T-helper 1 cell (primary cell): ENCODE data around the gene STUM.

Source experiments
- DNase-seq, 5 donors: peaks; one replicate each; pipeline ENCODE4 v3.0.0-alpha.2; 2012 to 2020

Gene STUM

DNA sequence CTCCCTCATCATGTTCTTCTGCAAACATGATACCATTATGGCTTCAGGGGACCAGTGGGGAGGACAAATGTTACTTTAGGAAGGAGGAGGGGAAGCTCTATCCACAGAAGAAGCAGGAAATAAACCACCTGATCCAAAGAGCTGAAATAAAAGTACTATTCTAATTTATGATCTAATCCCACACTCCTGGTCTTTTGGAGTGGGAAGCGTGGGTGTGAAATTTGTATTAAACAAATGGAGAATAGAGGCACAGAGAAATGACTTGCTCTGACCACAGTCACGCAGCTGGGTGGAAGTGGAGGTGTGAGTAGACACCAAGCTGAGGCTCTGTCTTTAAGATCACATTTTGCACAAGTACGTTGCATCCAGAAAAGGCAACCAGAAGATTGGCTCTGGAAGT, 14.5 kb upstream of the STUM start:
- DNase-seq: no peak

GRCh38 chr1:226534645-226535044, 13.9 kb upstream of the STUM start:
- DNase-seq: no peak

DNA sequence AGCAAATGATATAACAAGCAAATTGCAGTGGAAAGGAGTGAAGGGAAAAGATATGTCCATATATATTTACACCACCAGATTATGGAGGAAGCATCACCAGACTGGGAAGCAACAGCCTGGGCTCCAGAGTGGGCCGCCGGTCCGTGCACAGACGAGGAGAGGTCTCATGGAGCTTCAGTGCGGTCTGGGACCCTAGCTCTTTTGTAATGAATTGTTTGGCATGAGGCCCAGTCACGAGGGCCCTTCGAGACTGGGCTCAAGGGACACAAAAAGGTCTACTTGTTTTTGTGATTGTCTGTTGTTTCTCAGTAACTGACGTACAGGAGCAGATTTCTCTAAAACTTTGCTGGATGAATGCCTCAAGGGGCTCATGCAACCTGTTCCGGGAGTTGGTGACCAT, 12.9 kb upstream of the STUM start:
- DNase-seq: no peak

- no peak for DNase-seq
Measured at GRCh38 chr1:226541231-226541630, 7.3 kb upstream of the STUM start.

DNA sequence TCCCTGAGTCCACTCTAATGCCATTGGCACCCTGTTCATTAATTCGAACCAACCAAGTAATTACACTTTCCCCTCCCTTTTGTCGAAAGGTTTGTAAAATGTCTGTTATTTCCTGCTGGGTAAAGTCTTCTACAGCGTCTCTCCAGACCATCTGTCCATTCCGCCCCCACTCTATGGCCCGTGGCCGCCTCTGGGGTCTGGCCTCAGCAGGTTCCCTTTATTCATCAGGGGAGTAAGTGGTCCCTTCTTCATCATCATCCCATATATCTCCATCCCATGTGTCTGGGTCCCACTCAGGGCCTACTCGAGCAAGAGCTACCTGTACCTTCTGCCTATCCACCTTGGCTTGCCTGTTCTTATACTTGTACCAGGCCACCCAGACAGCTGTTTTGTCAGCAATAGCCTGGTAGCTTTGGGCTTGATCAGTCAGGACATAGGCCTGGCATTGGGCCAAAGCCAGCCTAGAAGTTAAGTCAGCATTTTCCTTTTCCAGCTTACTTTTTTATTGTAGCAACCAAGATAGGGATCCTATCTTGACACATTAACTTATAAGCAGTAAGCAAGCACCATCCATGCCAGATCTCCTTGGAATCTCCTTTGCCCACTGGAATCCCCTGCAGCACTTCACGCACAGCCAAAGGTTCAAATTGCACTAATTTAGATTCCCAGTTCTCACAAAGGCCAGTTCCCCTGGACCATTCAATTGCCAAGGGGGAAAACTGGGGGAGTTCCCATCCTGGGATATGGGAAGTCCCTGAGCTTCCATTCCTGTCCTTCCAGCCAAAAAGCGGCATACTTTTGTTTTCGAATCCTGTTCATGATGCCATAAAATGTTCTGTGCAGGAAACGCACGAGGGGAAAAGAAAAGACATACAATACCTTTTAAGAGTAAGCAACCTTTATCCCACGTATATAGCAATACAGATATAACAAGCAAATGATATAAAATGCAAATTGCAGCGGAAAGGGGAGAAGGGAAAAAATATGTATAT, 6.6 kb upstream of the STUM start:
- DNase-seq: no peak

GRCh38 chr1:226542623-226543103, 5.9 kb upstream of the STUM start:
- no peak for DNase-seq

DNA sequence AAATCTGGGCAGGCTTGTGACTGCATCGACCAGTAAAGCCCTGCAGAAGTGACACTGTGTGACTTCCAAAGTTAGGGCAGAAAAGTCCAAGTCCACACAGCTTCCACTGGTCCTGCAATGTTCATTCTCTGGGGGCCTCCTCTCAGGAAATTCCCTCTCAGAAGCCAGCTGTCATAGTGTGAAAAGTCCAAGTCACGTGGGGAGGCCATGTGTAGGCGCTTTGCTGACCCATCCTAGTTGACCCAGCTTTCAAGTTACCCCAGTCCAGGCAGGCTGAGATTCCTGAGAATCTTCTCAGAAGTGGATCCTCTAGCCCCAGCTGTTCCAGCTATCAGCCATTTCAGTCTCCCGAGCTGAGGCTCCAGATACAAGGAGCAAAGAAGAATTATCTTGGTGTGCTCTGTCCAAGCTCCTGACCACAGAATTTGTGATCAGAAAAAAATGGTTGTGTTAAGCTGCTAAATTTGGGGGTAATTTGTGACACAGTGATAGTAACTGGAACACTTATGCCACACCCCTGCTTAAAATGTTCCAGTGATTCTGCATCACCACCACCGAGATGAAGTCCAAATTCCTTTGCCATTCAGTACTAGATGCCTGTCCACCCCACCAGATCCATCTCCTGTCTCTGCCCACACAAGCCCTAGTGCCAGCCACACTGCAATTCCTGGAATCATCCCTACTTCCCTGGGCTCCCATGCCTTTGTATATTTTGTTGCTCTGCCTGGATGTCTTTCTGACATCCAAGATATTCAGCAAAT, 2.5 kb upstream of the STUM start:
- no peak for DNase-seq

DNA sequence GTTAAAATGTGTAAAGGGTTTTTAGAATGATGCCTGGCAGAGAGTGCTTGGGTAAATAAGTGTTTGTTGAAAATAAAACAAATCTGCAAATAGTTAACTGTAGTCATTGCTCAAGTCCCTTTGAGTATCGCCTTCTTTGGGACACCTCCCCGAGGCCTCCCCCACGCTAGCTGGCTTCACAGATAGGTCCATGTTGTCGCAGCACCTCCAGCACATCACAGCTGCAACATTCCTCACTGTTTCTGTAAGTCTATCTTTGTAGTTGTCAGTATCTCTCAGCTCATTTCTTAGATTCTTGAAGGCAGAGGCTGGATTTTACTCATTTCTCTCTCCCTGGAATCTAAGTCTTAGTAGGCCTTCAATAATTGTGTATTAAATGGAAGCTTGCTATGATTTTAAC, 1.6 kb upstream of the STUM start:
- no peak for DNase-seq

- DNase-seq: peak in 4 of 5 donors; percentile 32 to 56 (median 48)
Measured at GRCh38 chr1:226547754-226548191, 791 bp upstream of the STUM start.

DNA sequence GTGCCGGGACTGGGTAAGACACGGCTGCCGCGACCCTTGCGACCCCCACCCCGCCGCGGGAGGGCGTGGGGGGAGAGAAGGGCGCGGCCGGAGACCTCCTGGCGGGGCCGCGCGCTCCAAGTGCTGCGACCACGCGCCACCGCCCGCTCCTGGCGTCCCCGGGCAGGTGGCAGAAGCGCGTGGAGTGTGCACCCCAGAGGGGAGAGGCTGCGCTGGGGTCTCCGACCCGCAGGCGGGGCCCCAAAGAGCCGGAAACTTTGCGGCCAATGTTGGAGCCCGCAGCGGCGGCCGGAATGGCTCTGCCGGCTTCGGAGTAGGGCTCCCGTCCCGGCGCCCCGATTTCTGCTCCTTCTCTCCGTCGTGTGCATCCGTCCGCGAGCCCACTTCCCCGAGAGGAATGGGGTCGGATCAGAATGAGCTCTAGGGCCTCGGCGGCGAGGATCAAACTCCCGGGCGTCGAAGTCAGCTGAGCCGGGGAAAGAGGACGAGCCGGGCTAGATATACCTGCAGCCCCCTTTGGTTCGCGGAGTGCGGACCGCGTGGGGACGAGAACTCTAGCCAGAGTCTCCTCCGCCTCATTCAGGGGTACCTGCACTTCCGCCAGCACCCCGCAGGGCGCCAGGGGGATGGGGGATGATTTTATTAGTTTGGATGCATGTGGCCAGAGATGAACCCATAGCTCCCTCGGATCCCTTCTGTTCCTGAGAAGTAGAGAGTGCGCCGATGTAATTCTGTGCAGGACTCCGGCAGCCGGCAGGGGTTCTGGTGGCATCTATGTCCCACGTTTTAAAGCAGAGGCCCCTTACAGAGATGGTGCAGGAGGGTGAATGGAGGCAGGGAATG, 751 bp downstream of the STUM start:
- no peak for DNase-seq

GRCh38 chr1:226549937-226550671, 1.5 kb downstream of the STUM start:
- no peak for DNase-seq

DNA sequence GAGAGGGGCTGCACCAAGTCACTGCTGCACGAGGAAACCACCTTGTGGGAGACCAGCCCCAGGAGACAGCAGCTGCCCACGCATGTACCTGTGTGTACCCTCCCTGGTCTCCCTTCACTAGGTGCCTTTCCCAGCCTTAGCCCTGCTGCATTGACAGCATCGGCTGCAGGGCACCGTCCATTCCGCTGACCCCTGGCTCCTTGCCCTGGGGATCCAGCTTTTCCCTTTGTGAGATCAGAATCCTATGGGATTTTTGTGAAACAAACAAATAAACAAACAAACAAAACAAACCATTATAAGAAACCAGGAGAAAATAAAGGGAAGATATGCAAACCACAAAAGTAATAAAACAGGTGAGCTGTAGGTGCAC, 2.1 kb downstream of the STUM start:
- no peak for DNase-seq

DNA sequence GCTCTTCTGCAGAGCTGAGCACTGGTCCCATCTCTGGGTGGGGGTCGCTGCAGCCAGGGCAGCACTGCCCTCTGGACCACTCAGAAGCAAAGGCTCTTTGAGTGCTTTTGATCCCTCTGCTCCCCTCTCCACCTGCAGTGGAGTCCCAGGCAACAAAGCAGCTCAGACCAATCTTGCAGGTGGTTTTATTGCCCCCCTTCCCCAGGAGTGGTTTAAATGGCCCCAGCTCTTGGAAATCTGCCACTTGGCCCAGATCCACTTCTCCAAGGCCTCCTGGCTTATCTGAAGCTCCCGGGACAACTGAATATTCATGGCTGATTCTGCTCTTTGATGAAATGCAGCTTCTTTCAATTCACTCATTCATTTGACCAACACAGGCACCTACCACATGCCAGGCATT, 2.7 kb downstream of the STUM start:
- DNase-seq: no peak

DNA sequence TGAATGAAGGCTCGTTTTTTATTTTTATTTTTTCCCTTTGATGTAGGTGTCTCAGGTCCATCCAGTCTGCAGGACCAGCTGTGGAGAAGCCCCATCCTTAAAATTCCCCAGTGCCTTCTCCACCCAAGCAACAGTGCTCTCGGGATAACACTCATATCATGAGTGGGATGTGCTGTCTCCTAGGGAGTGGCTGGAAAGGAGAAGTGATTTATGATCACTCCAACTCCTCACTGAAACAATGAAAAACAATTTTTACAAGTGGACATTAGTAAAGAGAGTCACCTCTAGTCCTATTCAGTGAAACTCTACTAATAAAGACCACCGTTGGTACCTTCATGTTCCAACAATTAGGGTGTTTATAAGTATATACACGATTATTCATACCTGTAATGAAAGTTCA, 3.5 kb downstream of the STUM start:
- no peak for DNase-seq

DNA sequence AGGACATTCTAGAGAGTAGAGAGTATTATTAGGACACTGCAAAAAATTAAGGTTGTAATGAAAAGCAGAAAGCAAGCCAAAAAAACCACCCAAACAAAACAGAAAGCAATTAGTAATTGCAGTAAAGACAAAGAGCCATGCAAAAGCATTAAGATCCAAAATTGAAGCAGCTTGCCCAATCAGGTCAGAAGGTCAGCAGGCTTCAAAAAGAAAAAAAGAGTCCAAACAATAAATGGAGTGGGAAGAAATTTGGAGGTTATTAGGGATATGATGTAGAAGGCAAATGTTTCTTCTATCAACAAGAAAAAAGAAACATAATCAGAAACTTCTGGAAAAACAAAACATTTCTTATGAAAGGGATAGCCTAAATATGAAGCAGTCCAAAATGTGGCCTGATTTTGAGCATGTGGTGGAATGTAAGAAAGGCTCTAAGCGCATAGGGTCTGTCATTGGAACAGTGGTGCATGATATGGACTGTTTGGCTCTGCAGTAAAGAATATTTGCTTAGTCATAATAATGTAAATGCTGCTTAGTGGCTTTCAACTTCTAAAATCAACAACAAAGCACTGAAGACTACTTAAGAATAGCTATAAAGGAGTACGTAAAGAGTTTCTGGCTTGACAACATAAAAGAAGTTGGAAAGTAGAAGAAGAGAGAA, 4.8 kb downstream of the STUM start:
- no peak for DNase-seq

DNA sequence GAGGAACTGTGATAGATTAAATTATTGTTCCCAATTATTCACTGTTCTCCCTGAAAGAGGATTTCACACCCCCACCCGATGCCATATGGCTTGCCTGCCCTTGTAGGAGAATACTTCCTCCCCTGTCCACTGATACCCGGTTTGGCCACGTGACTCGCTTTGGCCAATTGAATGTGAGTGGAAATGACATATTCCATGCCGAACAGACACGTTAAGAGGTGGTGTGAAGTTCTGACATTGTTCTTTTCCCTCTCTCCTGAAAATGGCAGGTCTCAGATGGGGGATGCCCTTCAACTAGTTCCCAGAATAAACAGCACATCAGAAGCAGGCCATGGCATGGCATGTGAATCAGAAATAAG, 5.3 kb downstream of the STUM start:
- no peak for DNase-seq

DNA sequence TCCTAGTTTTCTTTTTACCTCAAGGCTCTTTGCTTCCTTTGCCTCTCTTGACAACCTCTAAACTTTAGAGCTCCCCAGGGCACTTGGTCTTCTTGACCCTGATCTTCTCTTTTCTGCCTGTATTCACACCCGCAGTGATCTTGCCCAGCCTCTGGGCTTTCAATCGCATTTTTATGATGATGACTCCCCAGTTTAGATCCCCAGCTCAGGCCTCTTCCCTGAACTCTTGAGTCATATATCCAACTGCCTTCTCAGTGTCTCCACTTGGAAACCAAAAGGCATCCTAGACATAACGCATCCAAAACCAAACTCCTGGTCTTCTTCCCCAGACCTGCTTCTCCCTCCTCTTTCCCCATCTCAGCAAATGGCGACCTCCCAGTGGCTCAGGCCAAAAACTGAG, 6.5 kb downstream of the STUM start:
- DNase-seq: no peak

- no peak for DNase-seq
Measured at GRCh38 chr1:226557424-226557823, 8.9 kb downstream of the STUM start.

GRCh38 chr1:226558036-226558650, 9.6 kb downstream of the STUM start:
- DNase-seq: no peak

DNA sequence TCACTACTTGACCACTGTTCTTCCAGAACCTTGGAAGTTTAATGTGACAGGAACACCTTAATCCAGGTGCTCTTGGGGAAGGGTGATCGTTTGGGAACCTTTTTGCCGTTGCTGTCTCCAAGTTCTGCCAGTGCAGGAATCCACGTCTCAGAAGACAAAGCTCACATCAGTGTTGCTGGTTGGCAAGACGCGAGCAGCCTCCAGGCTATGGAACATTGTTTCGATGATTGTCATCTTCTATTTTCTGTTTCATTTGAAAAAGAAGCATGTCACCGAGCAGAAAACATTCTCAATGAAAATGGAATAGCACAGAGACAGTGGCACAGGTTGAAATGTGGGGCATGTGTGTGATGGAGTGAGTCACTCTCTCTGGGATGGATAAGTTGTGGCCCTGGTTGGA, 11.7 kb downstream of the STUM start:
- no peak for DNase-seq

GRCh38 chr1:226562989-226563388, 14.4 kb downstream of the STUM start:
- DNase-seq: no peak
